H1 (cell line): ENCODE data around the gene SFT2D1. TPM values are rescaled to one million over a fixed set of nuclear protein-coding genes. Genes with fewer than 3 reads are reported as not detected.

ENCODE experiments used
- BRCA1 ChIP-seq: IDR thresholded peaks from 2 replicates; pipeline ENCODE4 v1.6.1; 2012; ENCODE audit warnings: low read depth, low read length, improper control_type of control experiment
- EZH2 ChIP-seq: fragments of 200-600 bp; sonication (generic); IDR thresholded peaks from 2 replicates; pipeline ENCODE4 v1.7.1; 2012; ENCODE audit warnings: low read depth, mild to moderate bottlenecking, moderate library complexity, low read length, inconsistent platforms; ENCODE audit not compliant: severe bottlenecking
- POLR2AphosphoS5 ChIP-seq: IDR thresholded peaks from 2 replicates; pipeline ENCODE4 v1.6.1; 2011; ENCODE audit warnings: low read depth, low read length
- POU5F1 ChIP-seq: IDR thresholded peaks from 2 replicates; pipeline ENCODE4 v1.6.1; 2011; ENCODE audit warnings: low read depth, mild to moderate bottlenecking, low read length, moderate library complexity
- RFX5 ChIP-seq: IDR thresholded peaks from 2 replicates; pipeline ENCODE4 v1.6.1; 2011; ENCODE audit warnings: low read depth, low read length, improper control_type of control experiment, borderline replicate concordance
- polyA plus RNA-seq, 7 experiments: library from polyadenylated mRNA; depleted of rRNA in 3 of 7; stranded (reverse) in 5 of 7; unstranded in 2 of 7; fragments of >200 nt in 5 of 7; fragments of 200-250 nt in 2 of 7; gene quantifications; 1 replicate in 5 of 7; 2 replicates in 1 of 7; 4 replicates in 1 of 7; pipeline versions ENCODE4 v1.2.1 to v1.2.3, GENCODE V29; 2011 to 2013; ENCODE audit warnings: missing spikeins in 2 of 7, mixed read lengths in 2 of 7
- total RNA-seq: library from RNA; stranded (reverse); fragmentation: NEBNext Ultra II Directional; extraction: Animal tissue kit (Norgen Biotek cat#: 25700); gene quantifications from 2 replicates; pipeline ENCODE4 v1.2.1, GENCODE V29; 2021
- TF ChIP-seq, protein P1 (sequence below): fragments of 300-600 bp; sonication (generic); IDR thresholded peaks from 2 replicates; pipeline ENCODE4 v1.7.1; 2012; ENCODE audit warnings: low read length, moderate library complexity, mild to moderate bottlenecking, inconsistent platforms; ENCODE audit not compliant: insufficient replicate concordance

Gene SFT2D1
- total and polyA plus RNA-seq, 2 of the 8 experiments (the other 6 are each of a cell fraction or from before 2014, with no cell fraction given), result 52.3 to 76.1 TPM

DNA sequence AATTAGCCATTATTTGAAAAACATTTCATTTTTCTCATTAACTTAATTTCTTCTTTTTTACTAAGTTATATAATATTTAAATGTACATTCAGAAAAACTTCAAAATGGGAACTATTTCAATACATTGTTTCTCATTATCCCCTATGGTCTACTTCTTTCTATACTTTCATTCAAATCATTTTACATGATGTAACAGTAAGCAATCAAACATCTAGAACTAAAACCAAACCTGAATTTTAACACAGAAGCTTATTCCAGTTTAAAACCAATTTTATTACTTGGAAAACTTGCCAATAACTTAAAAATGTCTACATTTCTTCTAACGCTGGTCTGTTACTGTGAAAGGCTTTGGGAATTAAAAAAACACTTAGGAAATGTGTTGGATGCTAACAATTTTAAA, 29.5 kb downstream of the SFT2D1 start (continued):
- TF ChIP-seq, protein P1, sequence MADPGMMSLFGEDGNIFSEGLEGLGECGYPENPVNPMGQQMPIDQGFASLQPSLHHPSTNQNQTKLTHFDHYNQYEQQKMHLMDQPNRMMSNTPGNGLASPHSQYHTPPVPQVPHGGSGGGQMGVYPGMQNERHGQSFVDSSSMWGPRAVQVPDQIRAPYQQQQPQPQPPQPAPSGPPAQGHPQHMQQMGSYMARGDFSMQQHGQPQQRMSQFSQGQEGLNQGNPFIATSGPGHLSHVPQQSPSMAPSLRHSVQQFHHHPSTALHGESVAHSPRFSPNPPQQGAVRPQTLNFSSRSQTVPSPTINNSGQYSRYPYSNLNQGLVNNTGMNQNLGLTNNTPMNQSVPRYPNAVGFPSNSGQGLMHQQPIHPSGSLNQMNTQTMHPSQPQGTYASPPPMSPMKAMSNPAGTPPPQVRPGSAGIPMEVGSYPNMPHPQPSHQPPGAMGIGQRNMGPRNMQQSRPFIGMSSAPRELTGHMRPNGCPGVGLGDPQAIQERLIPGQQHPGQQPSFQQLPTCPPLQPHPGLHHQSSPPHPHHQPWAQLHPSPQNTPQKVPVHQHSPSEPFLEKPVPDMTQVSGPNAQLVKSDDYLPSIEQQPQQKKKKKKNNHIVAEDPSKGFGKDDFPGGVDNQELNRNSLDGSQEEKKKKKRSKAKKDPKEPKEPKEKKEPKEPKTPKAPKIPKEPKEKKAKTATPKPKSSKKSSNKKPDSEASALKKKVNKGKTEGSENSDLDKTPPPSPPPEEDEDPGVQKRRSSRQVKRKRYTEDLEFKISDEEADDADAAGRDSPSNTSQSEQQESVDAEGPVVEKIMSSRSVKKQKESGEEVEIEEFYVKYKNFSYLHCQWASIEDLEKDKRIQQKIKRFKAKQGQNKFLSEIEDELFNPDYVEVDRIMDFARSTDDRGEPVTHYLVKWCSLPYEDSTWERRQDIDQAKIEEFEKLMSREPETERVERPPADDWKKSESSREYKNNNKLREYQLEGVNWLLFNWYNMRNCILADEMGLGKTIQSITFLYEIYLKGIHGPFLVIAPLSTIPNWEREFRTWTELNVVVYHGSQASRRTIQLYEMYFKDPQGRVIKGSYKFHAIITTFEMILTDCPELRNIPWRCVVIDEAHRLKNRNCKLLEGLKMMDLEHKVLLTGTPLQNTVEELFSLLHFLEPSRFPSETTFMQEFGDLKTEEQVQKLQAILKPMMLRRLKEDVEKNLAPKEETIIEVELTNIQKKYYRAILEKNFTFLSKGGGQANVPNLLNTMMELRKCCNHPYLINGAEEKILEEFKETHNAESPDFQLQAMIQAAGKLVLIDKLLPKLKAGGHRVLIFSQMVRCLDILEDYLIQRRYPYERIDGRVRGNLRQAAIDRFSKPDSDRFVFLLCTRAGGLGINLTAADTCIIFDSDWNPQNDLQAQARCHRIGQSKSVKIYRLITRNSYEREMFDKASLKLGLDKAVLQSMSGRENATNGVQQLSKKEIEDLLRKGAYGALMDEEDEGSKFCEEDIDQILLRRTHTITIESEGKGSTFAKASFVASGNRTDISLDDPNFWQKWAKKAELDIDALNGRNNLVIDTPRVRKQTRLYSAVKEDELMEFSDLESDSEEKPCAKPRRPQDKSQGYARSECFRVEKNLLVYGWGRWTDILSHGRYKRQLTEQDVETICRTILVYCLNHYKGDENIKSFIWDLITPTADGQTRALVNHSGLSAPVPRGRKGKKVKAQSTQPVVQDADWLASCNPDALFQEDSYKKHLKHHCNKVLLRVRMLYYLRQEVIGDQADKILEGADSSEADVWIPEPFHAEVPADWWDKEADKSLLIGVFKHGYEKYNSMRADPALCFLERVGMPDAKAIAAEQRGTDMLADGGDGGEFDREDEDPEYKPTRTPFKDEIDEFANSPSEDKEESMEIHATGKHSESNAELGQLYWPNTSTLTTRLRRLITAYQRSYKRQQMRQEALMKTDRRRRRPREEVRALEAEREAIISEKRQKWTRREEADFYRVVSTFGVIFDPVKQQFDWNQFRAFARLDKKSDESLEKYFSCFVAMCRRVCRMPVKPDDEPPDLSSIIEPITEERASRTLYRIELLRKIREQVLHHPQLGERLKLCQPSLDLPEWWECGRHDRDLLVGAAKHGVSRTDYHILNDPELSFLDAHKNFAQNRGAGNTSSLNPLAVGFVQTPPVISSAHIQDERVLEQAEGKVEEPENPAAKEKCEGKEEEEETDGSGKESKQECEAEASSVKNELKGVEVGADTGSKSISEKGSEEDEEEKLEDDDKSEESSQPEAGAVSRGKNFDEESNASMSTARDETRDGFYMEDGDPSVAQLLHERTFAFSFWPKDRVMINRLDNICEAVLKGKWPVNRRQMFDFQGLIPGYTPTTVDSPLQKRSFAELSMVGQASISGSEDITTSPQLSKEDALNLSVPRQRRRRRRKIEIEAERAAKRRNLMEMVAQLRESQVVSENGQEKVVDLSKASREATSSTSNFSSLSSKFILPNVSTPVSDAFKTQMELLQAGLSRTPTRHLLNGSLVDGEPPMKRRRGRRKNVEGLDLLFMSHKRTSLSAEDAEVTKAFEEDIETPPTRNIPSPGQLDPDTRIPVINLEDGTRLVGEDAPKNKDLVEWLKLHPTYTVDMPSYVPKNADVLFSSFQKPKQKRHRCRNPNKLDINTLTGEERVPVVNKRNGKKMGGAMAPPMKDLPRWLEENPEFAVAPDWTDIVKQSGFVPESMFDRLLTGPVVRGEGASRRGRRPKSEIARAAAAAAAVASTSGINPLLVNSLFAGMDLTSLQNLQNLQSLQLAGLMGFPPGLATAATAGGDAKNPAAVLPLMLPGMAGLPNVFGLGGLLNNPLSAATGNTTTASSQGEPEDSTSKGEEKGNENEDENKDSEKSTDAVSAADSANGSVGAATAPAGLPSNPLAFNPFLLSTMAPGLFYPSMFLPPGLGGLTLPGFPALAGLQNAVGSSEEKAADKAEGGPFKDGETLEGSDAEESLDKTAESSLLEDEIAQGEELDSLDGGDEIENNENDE, result no peak
- TF ChIP-seq BRCA1, result no peak
- TF ChIP-seq RFX5, result no peak
- no peak for TF ChIP-seq POU5F1
- no peak for TF ChIP-seq POLR2AphosphoS5
- TF ChIP-seq EZH2, result no peak
